ENCODE data around the gene IPO8. TPM values are rescaled to one million over a fixed set of nuclear protein-coding genes. Genes with fewer than 3 reads are reported as not detected.

The IPO8 gene
- polyA plus RNA-seq, 3 donors from 2014 or later, result 7.2 to 18.4 (median 11.1) TPM

GRCh38 chr12:30700216-30700900, 4.7 kb upstream of the IPO8 start:
- no peak for DNase-seq
- Mint-ChIP-seq H3K27me3 (ENCODE audit: low read depth in 3 of 3) (peaks cover 0 to 11% (median 2%) of the 10 kb centered on the region in 3 donors), H3K27ac (no peak overlapping the region), H3K9me3 (no peaks in the 10 kb centered on the region), H3K4me3 (no peak overlapping the region), H3K4me1 (peaks cover 9% of the 10 kb centered on the region in 2 donors), H3K36me3 (no peaks in the 10 kb centered on the region)

- Mint-ChIP-seq H3K9me3 (no peaks in the 10 kb centered on the region), H3K4me3 (peak overlapping the region in 1 of 5 donors; percentile 30), H3K27me3 (ENCODE audit: low read depth in 3 of 3) (peaks cover 2 to 11% (median 3%) of the 10 kb centered on the region in 3 donors), H3K4me1 (peaks cover 26 to 27% of the 10 kb centered on the region in 2 donors), H3K27ac (peak overlapping the region in 2 of 6 donors; percentile 0 to 6), H3K36me3 (no peaks in the 10 kb centered on the region)
- no peak for DNase-seq
Measured at GRCh38 chr12:30698346-30698745, 2.7 kb upstream of the IPO8 start.

GRCh38 chr12:30696943-30697342, 1.3 kb upstream of the IPO8 start:
- DNase-seq, result no peak
- Mint-ChIP-seq H3K9me3 (no peaks in the 10 kb centered on the region), H3K36me3 (no peaks in the 10 kb centered on the region), H3K27ac (no peak overlapping the region), H3K4me1 (peaks cover 34 to 41% of the 10 kb centered on the region in 2 donors), H3K4me3 (peak overlapping the region in 3 of 5 donors; percentile 19 to 34 (median 22)), H3K27me3 (ENCODE audit: low read depth in 3 of 3) (peaks cover 2 to 11% (median 3%) of the 10 kb centered on the region in 3 donors)

- H3K36me3 Mint-ChIP-seq, result no peaks in the 10 kb centered on the region
- H3K4me1 Mint-ChIP-seq, result peaks cover 37 to 46% of the 10 kb centered on the region in 2 donors
- H3K27ac Mint-ChIP-seq, result peak overlapping the region in 3 of 6 donors; percentile 91 to 97 (median 96)
- H3K9me3 Mint-ChIP-seq, result no peaks in the 10 kb centered on the region
- no peak for DNase-seq
- H3K4me3 Mint-ChIP-seq, result peak overlapping the region; percentile 94 to 99 (median 96)
- H3K27me3 Mint-ChIP-seq (ENCODE audit: low read depth in 3 of 3), result peaks cover 2 to 11% (median 3%) of the 10 kb centered on the region in 3 donors
Measured at GRCh38 chr12:30696486-30696885, 817 bp upstream of the IPO8 start.

GRCh38 chr12:30696103-30696408, 387 bp upstream of the IPO8 start:
- peak overlapping the region; percentile 94 to 99 (median 96) for H3K4me3 Mint-ChIP-seq
- no peaks in the 10 kb centered on the region for H3K36me3 Mint-ChIP-seq
- peaks cover 2 to 11% (median 3%) of the 10 kb centered on the region in 3 donors for H3K27me3 Mint-ChIP-seq (ENCODE audit: low read depth in 3 of 3)
- H3K9me3 Mint-ChIP-seq, result no peaks in the 10 kb centered on the region
- DNase-seq, result no peak
- H3K27ac Mint-ChIP-seq, result peak overlapping the region; percentile 88 to 97 (median 93)
- peaks cover 40 to 50% of the 10 kb centered on the region in 2 donors for H3K4me1 Mint-ChIP-seq

GRCh38 chr12:30694412-30695198, 1.1 kb downstream of the IPO8 start:
- Mint-ChIP-seq H3K36me3 (no peaks in the 10 kb centered on the region), H3K4me3 (peak overlapping the region; percentile 94 to 99 (median 96)), H3K9me3 (no peaks in the 10 kb centered on the region), H3K4me1 (peaks cover 40 to 62% of the 10 kb centered on the region in 2 donors), H3K27ac (peak overlapping the region; percentile 80 to 94 (median 89)), H3K27me3 (ENCODE audit: low read depth in 3 of 3) (peaks cover 2 to 9% (median 3%) of the 10 kb centered on the region in 3 donors)
- DNase-seq, result no peak

GRCh38 chr12:30692470-30692869, 3.2 kb downstream of the IPO8 start:
- Mint-ChIP-seq H3K4me1 (peaks cover 40 to 69% of the 10 kb centered on the region in 2 donors), H3K27me3 (ENCODE audit: low read depth in 3 of 3) (peaks cover 2 to 7% (median 3%) of the 10 kb centered on the region in 3 donors), H3K36me3 (no peaks in the 10 kb centered on the region), H3K4me3 (no peak overlapping the region), H3K9me3 (no peaks in the 10 kb centered on the region), H3K27ac (no peak overlapping the region)
- no peak for DNase-seq

- H3K4me1 Mint-ChIP-seq, result peaks cover 37 to 71% of the 10 kb centered on the region in 2 donors
- H3K27ac Mint-ChIP-seq, result no peak overlapping the region
- DNase-seq, result no peak
- no peaks in the 10 kb centered on the region for H3K36me3 Mint-ChIP-seq
- no peaks in the 10 kb centered on the region for H3K9me3 Mint-ChIP-seq
- H3K4me3 Mint-ChIP-seq, result no peak overlapping the region
- peaks cover 2 to 7% (median 3%) of the 10 kb centered on the region in 3 donors for H3K27me3 Mint-ChIP-seq (ENCODE audit: low read depth in 3 of 3)
Measured at GRCh38 chr12:30691122-30691879, 4.4 kb downstream of the IPO8 start.

GRCh38 chr12:30687265-30687986, 8.2 kb downstream of the IPO8 start:
- Mint-ChIP-seq H3K36me3 (peaks cover 2 to 9% (median 6%) of the 10 kb centered on the region in 3 donors), H3K4me3 (no peak overlapping the region), H3K4me1 (peaks cover 5 to 37% of the 10 kb centered on the region in 2 donors), H3K27me3 (ENCODE audit: low read depth in 3 of 3) (no peaks in the 10 kb centered on the region), H3K27ac (no peak overlapping the region), H3K9me3 (no peaks in the 10 kb centered on the region)
- DNase-seq, result no peak

GRCh38 chr12:30679241-30679640, 16.4 kb downstream of the IPO8 start:
- DNase-seq, result no peak
- no peaks in the 10 kb centered on the region for H3K9me3 Mint-ChIP-seq
- no peak overlapping the region for H3K4me3 Mint-ChIP-seq
- peaks cover 0 to 1% (median 0%) of the 10 kb centered on the region in 3 donors for H3K27me3 Mint-ChIP-seq (ENCODE audit: low read depth in 3 of 3)
- no peak overlapping the region for H3K27ac Mint-ChIP-seq
- no peaks in the 10 kb centered on the region for H3K4me1 Mint-ChIP-seq
- H3K36me3 Mint-ChIP-seq, result peaks cover 29 to 54% (median 32%) of the 10 kb centered on the region in 3 donors

GRCh38 chr12:30678221-30678620, 17.4 kb downstream of the IPO8 start:
- H3K27ac Mint-ChIP-seq, result no peak overlapping the region

GRCh38 chr12:30661210-30661609, 34.5 kb downstream of the IPO8 start:
- no peak overlapping the region for H3K27ac Mint-ChIP-seq
- no peak overlapping the region for H3K4me3 Mint-ChIP-seq
- no peaks in the 10 kb centered on the region for H3K27me3 Mint-ChIP-seq (ENCODE audit: low read depth in 3 of 3)
- no peak for DNase-seq
- H3K36me3 Mint-ChIP-seq, result peaks cover 12 to 40% (median 19%) of the 10 kb centered on the region in 3 donors
- H3K9me3 Mint-ChIP-seq, result no peaks in the 10 kb centered on the region
- H3K4me1 Mint-ChIP-seq, result no peaks in the 10 kb centered on the region

More at GRCh38 chr12:30678221-30678620, 17.4 kb downstream of the IPO8 start:
- peaks cover 0 to 1% (median 0%) of the 10 kb centered on the region in 3 donors for H3K27me3 Mint-ChIP-seq (ENCODE audit: low read depth in 3 of 3)
- H3K4me3 Mint-ChIP-seq, result no peak overlapping the region
- DNase-seq, result no peak
- H3K9me3 Mint-ChIP-seq, result no peaks in the 10 kb centered on the region
- H3K36me3 Mint-ChIP-seq, result peaks cover 30 to 57% (median 33%) of the 10 kb centered on the region in 3 donors
- no peaks in the 10 kb centered on the region for H3K4me1 Mint-ChIP-seq
